ENCODE results near the gene OR4Q3.
A peak's percentile ranks its signal among the peaks of the same experiment; 100 is the strongest.
"Not testable (repeated sequence)": the region's sequence is repeated elsewhere in the genome, so short reads cannot be mapped to it uniquely, and the experiment has no call there.

OR4Q3 gene

DNA sequence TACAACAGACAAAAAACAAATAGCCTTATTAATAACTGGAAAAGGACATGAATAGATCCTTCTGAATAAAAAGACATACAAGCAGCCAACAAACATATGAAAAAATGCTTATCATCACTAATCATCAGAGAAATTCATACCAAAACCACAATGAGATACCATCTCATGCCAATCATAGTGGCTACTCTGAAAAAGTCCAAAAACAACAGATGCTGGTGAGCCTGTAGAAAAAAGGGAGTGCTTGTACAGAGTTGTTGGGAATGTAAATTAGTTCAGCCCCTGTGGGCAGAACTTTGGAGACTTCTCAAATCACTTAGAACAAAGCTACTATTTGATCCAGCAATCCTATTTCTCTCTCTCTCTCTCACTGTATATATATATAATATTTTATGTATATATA is 8.9 kb downstream of the OR4Q3 start:
- not testable (repeated sequence) for H3K27me3 ChIP-seq (ENCODE audit: insufficient read depth, low read length); H3K27ac ChIP-seq (ENCODE audit: low read depth, low read length); H2BK120ac ChIP-seq (ENCODE audit: insufficient read depth, low read length, poor library complexity); H3K14ac ChIP-seq (ENCODE audit: low read length); H3K18ac ChIP-seq (ENCODE audit: low read length); H3K23ac ChIP-seq (ENCODE audit: low read length); H2BK5ac ChIP-seq (ENCODE audit: low read depth, low read length, poor library complexity); H4K8ac ChIP-seq (ENCODE audit: low read depth, low read length); H2AFZ ChIP-seq (ENCODE audit: insufficient read depth, low read length, poor library complexity); H4K12ac ChIP-seq (ENCODE audit: low read depth, low read length); H3K9ac ChIP-seq (ENCODE audit: low read length); H3K4me3 ChIP-seq (ENCODE audit: low read depth, low read length); H2AK5ac ChIP-seq (ENCODE audit: low read length); H3K36me3 ChIP-seq (ENCODE audit: control insufficient read depth in 1 of 2, insufficient read depth in 2 of 2, low read length in 2 of 2); H3K79me1 ChIP-seq (ENCODE audit: low read length); H3K4me1 ChIP-seq (ENCODE audit: control insufficient read depth in 1 of 2, insufficient read depth in 2 of 2, low read length in 2 of 2); H3K79me2 ChIP-seq (ENCODE audit: control insufficient read depth, insufficient read depth, low read length, poor library complexity); H3K9me3 ChIP-seq (ENCODE audit: insufficient read depth, low read depth, low read length); H3K4ac ChIP-seq (ENCODE audit: low read depth, low read length); H3K4me2 ChIP-seq (ENCODE audit: low read length); H4K91ac ChIP-seq (ENCODE audit: low read depth, low read length); H2BK12ac ChIP-seq (ENCODE audit: low read length)
- peak; percentile 74 to 94 for DNase-seq

DNA sequence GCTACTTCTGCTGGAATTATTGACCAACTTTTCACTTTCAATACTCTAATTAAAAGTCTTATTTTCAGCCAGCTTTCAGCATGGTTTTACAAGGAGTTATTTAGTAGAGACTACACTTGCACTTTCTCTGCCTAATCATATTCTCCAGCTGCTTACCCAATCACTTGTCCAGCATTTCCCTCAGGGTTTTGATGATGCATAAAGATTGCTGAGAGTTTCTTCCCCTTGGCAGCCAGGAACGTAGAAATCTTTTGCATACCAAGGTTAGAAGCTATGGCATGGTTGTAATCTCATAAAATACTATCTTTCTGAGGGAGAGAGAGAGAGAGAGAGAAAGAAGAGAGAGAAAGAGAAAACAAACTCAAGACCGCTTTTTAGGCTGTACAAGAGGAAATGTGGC is 10.8 kb downstream of the OR4Q3 start:
- H2BK12ac ChIP-seq (ENCODE audit: low read length) = no peak overlapping the region
- H3K79me2 ChIP-seq (ENCODE audit: control insufficient read depth, insufficient read depth, low read length, poor library complexity) = no peaks in the 10 kb centered on the region
- no peaks in the 10 kb centered on the region for H3K79me1 ChIP-seq (ENCODE audit: low read length)
- no peaks in the 10 kb centered on the region for H3K4me1 ChIP-seq (ENCODE audit: control insufficient read depth in 1 of 2, insufficient read depth in 2 of 2, low read length in 2 of 2)
- H3K9ac ChIP-seq (ENCODE audit: low read length) = no peak overlapping the region
- no peak overlapping the region for H2AK5ac ChIP-seq (ENCODE audit: low read length)
- DNase-seq = peak; percentile 88 to 98
- no peak overlapping the region for H4K8ac ChIP-seq (ENCODE audit: low read depth, low read length)
- H3K27me3 ChIP-seq (ENCODE audit: insufficient read depth, low read length) = no peaks in the 10 kb centered on the region
- H3K4me2 ChIP-seq (ENCODE audit: low read length) = no peak overlapping the region
- H3K27ac ChIP-seq (ENCODE audit: low read depth, low read length) = no peak overlapping the region
- H3K18ac ChIP-seq (ENCODE audit: low read length) = no peak overlapping the region
- no peak overlapping the region for H4K12ac ChIP-seq (ENCODE audit: low read depth, low read length)
- H2AFZ ChIP-seq (ENCODE audit: insufficient read depth, low read length, poor library complexity) = no peak overlapping the region
- H2BK120ac ChIP-seq (ENCODE audit: insufficient read depth, low read length, poor library complexity) = no peak overlapping the region
- H3K23ac ChIP-seq (ENCODE audit: low read length) = no peak overlapping the region
- H3K4ac ChIP-seq (ENCODE audit: low read depth, low read length) = no peak overlapping the region
- H3K36me3 ChIP-seq (ENCODE audit: control insufficient read depth in 1 of 2, insufficient read depth in 2 of 2, low read length in 2 of 2) = no peaks in the 10 kb centered on the region
- no peak overlapping the region for H3K4me3 ChIP-seq (ENCODE audit: low read depth, low read length)
- no CpG with 5 or more reads among the region's 2 CpGs for WGBS (ENCODE audit: extremely low coverage, insufficient coverage, insufficient read length)
- no peak overlapping the region for H2BK5ac ChIP-seq (ENCODE audit: low read depth, low read length, poor library complexity)
- H3K14ac ChIP-seq (ENCODE audit: low read length) = no peak overlapping the region
- no peak overlapping the region for H4K91ac ChIP-seq (ENCODE audit: low read depth, low read length)
- H3K9me3 ChIP-seq (ENCODE audit: insufficient read depth, low read depth, low read length) = no peaks in the 10 kb centered on the region

DNA sequence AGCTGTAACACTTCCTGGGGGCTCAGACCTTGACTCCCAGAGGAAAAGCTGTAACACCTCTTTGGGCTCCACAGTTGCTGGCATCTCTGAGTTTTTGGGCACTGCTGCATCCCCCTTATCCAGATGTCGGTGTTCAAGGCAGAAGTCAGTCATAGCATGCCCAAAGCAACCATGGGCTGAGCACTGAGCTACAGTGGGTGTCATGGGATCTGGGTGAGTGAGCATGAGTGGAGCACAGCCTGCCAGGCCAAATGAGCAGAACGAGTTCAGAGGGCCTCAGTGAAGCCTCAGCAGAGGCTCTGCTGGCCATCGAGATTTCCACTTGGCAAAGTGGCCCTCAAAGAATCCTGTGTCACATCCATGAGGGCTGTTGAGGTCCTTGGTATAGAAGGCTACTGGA is 28.1 kb downstream of the OR4Q3 start:
- not testable (repeated sequence) for H3K4me1 ChIP-seq (ENCODE audit: control insufficient read depth in 1 of 2, insufficient read depth in 2 of 2, low read length in 2 of 2); H2BK12ac ChIP-seq (ENCODE audit: low read length); H4K8ac ChIP-seq (ENCODE audit: low read depth, low read length); H3K14ac ChIP-seq (ENCODE audit: low read length); H4K91ac ChIP-seq (ENCODE audit: low read depth, low read length); H3K36me3 ChIP-seq (ENCODE audit: control insufficient read depth in 1 of 2, insufficient read depth in 2 of 2, low read length in 2 of 2); H2AFZ ChIP-seq (ENCODE audit: insufficient read depth, low read length, poor library complexity); H3K4ac ChIP-seq (ENCODE audit: low read depth, low read length); H2BK120ac ChIP-seq (ENCODE audit: insufficient read depth, low read length, poor library complexity); H3K27me3 ChIP-seq (ENCODE audit: insufficient read depth, low read length); H3K18ac ChIP-seq (ENCODE audit: low read length); H3K79me1 ChIP-seq (ENCODE audit: low read length); H2AK5ac ChIP-seq (ENCODE audit: low read length); H3K79me2 ChIP-seq (ENCODE audit: control insufficient read depth, insufficient read depth, low read length, poor library complexity); DNase-seq; H3K4me3 ChIP-seq (ENCODE audit: low read depth, low read length); H3K9me3 ChIP-seq (ENCODE audit: insufficient read depth, low read depth, low read length); H3K4me2 ChIP-seq (ENCODE audit: low read length); H3K9ac ChIP-seq (ENCODE audit: low read length); H2BK5ac ChIP-seq (ENCODE audit: low read depth, low read length, poor library complexity); H3K27ac ChIP-seq (ENCODE audit: low read depth, low read length); H3K23ac ChIP-seq (ENCODE audit: low read length)
- no CpG with 5 or more reads among the region's 3 CpGs for WGBS (ENCODE audit: extremely low coverage, insufficient coverage, insufficient read length)
- peak overlapping the region; percentile 26 for H4K12ac ChIP-seq (ENCODE audit: low read depth, low read length)

DNA sequence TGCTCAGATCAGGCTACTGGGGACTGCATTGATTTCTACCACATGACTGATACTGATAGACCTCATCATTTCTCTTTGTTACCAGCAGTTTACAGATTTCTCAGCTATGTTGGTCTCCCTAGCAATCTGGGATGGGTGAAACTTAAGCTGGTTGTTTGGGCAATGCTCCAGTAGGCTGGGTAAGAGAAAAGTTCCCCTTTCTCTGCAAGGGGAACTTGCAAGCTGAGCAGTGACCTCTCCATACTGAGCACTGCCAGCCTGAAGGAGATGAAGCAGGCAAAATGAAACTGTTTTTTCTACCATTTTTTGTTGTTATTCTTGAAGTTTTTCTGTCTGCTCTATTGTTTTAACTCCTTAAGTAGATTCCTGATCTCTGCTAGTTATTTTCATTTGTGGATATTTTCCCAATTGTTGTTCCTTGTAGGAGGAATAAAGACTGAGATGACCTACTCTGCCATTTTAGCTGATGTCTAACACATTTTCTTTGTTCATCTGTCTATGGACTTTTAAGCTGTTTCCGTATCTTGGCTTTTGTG is 28.6 kb downstream of the OR4Q3 start:
- no peak overlapping the region for H3K4me2 ChIP-seq (ENCODE audit: low read length)
- no peak overlapping the region for H3K14ac ChIP-seq (ENCODE audit: low read length)
- no peak overlapping the region for H2BK5ac ChIP-seq (ENCODE audit: low read depth, low read length, poor library complexity)
- H3K9me3 ChIP-seq (ENCODE audit: insufficient read depth, low read depth, low read length) = peaks cover 9% of the 10 kb centered on the region
- H2BK12ac ChIP-seq (ENCODE audit: low read length) = no peak overlapping the region
- H3K79me1 ChIP-seq (ENCODE audit: low read length) = no peaks in the 10 kb centered on the region
- no peak overlapping the region for H4K12ac ChIP-seq (ENCODE audit: low read depth, low read length)
- no peak for DNase-seq
- no peak overlapping the region for H2AK5ac ChIP-seq (ENCODE audit: low read length)
- H3K27me3 ChIP-seq (ENCODE audit: insufficient read depth, low read length) = no peaks in the 10 kb centered on the region
- H2AFZ ChIP-seq (ENCODE audit: insufficient read depth, low read length, poor library complexity) = no peak overlapping the region
- H3K27ac ChIP-seq (ENCODE audit: low read depth, low read length) = no peak overlapping the region
- no peaks in the 10 kb centered on the region for H3K36me3 ChIP-seq (ENCODE audit: control insufficient read depth in 1 of 2, insufficient read depth in 2 of 2, low read length in 2 of 2)
- no peak overlapping the region for H3K23ac ChIP-seq (ENCODE audit: low read length)
- no CpG with 5 or more reads among the region's 1 CpG for WGBS (ENCODE audit: extremely low coverage, insufficient coverage, insufficient read length)
- no peak overlapping the region for H4K8ac ChIP-seq (ENCODE audit: low read depth, low read length)
- no peak overlapping the region for H3K9ac ChIP-seq (ENCODE audit: low read length)
- no peaks in the 10 kb centered on the region for H3K79me2 ChIP-seq (ENCODE audit: control insufficient read depth, insufficient read depth, low read length, poor library complexity)
- no peak overlapping the region for H2BK120ac ChIP-seq (ENCODE audit: insufficient read depth, low read length, poor library complexity)
- no peak overlapping the region for H3K4ac ChIP-seq (ENCODE audit: low read depth, low read length)
- no peak overlapping the region for H3K4me3 ChIP-seq (ENCODE audit: low read depth, low read length)
- H4K91ac ChIP-seq (ENCODE audit: low read depth, low read length) = no peak overlapping the region
- no peak overlapping the region for H3K18ac ChIP-seq (ENCODE audit: low read length)
- H3K4me1 ChIP-seq (ENCODE audit: control insufficient read depth in 1 of 2, insufficient read depth in 2 of 2, low read length in 2 of 2) = no peaks in the 10 kb centered on the region
